Colonic mucosa (tissue), 4 donors: Measurements from ENCODE around the gene VPS9D1. TPM values are rescaled to one million over a fixed set of nuclear protein-coding genes. Genes with fewer than 3 reads are reported as not detected.
"Not testable (repeated sequence)": the region's sequence is repeated elsewhere in the genome, so short reads cannot be mapped to it uniquely, and the experiment has no call there.

Experiments used
- DNase-seq: peaks from one replicate; pipeline ENCODE4 v3.0.0-alpha.2; 2020
- H3K27ac ChIP-seq: fragments of 200-600 bp; one replicate; pipeline ENCODE4 v1.8.0; 2021
- H3K27me3 ChIP-seq: fragments of 200-600 bp; one replicate; pipeline ENCODE4 v1.8.0; 2021
- H3K36me3 ChIP-seq: fragments of 200-600 bp; one replicate; pipeline ENCODE4 v1.8.0; 2021
- H3K4me1 ChIP-seq: fragments of 200-600 bp; one replicate; pipeline ENCODE4 v1.8.0; 2021; ENCODE audit warnings: mild to moderate bottlenecking
- H3K4me3 ChIP-seq: fragments of 200-600 bp; one replicate; pipeline ENCODE4 v1.8.0; 2021
- H3K9ac ChIP-seq, 2 donors: one replicate each; pipeline ENCODE4 v1.7.0; 2013; ENCODE audit warnings: control low read depth in 2 of 2, low read depth in 2 of 2, low read length in 2 of 2
- H3K9me3 ChIP-seq: fragments of 200-600 bp; one replicate; pipeline ENCODE4 v1.8.0; 2021
- intact Hi-C: fragments of 100-400 bp; cut with DNase I; formaldehyde crosslinking; loops from one replicate; pipeline ENCODE4 v1.14.1; 2022
- total RNA-seq, 2 donors: library from RNA; stranded (reverse); fragmentation: NEBNext Ultra II Directional in 1 of 2; extraction: Animal tissue kit (Norgen Biotek cat#: 25700) in 1 of 2; gene quantifications; one replicate each; pipeline ENCODE4 v1.2.1, GENCODE V29; 2021
- TF ChIP-seq, protein P1 (sequence below): fragments of 200-600 bp; IDR thresholded peaks from one replicate; pipeline ENCODE4 v1.8.0; 2022; ENCODE audit warnings: antibody characterized with exemption, mild to moderate bottlenecking
- donor health status: healthy.
- donor health status: DM: no; HTN: no; CAD: no.
- donor health status: DM: no; HTN: no; CAD: no.

The VPS9D1 gene
- total RNA-seq, 2 donors from 2014 or later, result 11.9 to 12.7 TPM

DNA sequence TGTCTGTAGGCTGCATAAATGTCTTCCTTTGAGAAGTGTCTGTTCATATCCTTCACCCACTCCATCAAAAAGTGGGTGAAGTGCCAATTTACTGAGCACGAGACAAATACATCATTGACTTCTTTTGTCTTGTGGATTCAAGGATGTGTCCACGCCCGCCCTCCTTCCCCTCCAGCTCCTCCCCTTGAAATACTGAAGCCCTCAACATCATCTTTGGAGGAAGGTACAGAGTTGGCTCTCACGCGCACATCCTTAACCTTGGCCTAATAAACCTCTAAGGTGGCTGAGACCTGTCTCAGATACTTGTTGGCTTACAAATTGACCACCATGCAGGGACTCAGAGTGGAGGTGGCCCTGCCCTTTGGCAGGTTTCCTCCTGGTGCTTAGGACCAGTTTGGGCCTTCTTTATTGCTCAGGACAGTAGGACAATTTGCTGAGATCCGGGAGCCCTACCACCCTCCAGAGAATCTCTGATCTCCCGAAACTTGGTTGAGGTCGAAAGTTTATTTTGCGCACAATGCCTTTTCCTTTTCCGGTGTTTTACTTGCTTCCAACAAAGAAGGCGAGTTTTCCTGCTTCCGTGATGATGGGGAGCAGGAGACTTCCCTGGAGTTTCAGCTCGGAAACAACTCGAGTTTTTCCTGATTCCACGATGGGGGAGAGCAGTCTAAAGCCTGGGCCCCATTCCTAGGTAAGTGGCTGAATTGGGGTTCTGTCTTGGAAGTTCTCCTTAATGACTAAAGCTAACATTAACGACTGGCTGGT is 48.3 kb downstream of the VPS9D1 start:
- no peak overlapping the region for H3K27ac ChIP-seq
- H3K4me3 ChIP-seq, result no peak overlapping the region
- H3K4me1 ChIP-seq, result no peaks in the 10 kb centered on the region
- no peaks in the 10 kb centered on the region for H3K36me3 ChIP-seq
- TF ChIP-seq, protein P1, sequence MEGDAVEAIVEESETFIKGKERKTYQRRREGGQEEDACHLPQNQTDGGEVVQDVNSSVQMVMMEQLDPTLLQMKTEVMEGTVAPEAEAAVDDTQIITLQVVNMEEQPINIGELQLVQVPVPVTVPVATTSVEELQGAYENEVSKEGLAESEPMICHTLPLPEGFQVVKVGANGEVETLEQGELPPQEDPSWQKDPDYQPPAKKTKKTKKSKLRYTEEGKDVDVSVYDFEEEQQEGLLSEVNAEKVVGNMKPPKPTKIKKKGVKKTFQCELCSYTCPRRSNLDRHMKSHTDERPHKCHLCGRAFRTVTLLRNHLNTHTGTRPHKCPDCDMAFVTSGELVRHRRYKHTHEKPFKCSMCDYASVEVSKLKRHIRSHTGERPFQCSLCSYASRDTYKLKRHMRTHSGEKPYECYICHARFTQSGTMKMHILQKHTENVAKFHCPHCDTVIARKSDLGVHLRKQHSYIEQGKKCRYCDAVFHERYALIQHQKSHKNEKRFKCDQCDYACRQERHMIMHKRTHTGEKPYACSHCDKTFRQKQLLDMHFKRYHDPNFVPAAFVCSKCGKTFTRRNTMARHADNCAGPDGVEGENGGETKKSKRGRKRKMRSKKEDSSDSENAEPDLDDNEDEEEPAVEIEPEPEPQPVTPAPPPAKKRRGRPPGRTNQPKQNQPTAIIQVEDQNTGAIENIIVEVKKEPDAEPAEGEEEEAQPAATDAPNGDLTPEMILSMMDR, result no peak
- no peaks in the 10 kb centered on the region for H3K27me3 ChIP-seq
- no peak overlapping the region for H3K9ac ChIP-seq
- intact Hi-C loops, result no loop called here
- no peaks in the 10 kb centered on the region for H3K9me3 ChIP-seq
- DNase-seq, result no peak

DNA sequence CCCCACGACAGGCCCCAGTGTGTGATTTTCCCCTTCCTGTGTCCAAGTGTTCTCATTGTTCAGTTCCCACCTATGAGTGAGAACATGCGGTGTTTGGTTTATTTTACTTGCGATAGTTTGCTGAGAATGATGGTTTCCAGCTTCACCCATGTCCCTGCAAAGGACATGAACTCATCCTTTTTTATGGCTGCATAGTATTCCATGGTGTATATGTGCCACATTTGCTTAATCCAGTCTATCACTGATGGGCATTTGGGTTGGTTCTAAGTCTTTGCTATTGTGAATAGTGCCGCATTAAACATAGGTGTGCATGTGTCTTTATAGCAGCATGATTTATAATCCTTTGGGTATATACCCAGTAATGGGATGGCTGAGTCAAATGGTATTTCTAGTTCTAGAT is 49.1 kb downstream of the VPS9D1 start:
- DNase-seq, H3K27me3 ChIP-seq, H3K36me3 ChIP-seq, H3K4me3 ChIP-seq, intact Hi-C loops, H3K4me1 ChIP-seq, H3K27ac ChIP-seq, H3K9me3 ChIP-seq, H3K9ac ChIP-seq: not testable (repeated sequence)

DNA sequence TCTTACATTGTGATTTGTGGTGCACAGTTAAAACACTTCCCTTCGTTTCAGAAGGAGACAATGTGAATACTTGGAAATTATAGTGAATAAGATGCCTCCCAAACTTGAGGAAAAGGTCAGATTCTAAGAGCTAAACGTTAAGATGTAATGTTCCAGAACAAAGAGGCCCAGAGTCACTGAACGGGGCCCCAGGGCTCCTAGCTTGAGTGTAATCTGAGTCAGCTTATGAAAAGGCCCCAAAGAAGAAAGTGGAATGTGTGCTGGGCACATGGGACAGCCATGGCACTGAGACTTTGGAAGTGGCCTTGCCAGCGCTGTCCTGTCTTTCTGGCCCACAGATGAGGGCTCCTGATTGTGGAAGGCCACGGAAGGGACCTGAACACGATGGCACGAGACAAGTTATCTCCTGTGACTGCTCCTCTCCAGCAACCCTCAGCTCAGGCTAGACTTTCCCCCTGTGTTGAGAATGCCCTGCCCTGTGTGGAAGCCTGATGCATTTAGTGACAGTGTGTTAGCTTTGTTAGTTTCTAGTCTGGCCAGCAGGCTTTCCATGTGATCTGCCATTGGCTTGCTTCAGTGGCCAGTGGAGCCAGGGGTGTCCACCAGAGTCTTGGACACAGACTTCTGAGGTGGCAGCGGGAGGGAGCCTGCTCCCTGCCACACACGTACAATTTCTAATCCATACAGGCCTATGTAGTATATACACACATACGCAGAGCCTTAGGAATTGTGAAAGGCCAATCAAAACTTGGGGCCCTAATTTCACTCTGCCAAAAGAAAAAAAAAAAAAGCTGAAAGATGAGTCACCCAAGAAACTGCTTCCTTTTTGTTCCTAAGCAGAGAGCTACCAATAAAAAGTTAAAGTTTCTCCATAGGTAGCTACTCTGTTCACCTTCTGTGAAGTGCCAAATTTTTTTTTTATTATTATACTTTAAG is 49.9 kb downstream of the VPS9D1 start:
- Histone ChIP-seq H3K9ac (no peak overlapping the region), H3K27me3 (no peaks in the 10 kb centered on the region), H3K36me3 (no peaks in the 10 kb centered on the region), H3K4me3 (no peak overlapping the region), H3K27ac (no peak overlapping the region), H3K9me3 (no peaks in the 10 kb centered on the region), H3K4me1 (no peaks in the 10 kb centered on the region)
- no peak for DNase-seq
- TF ChIP-seq, protein P1, result no peak
- intact Hi-C loops, result no loop called here

DNA sequence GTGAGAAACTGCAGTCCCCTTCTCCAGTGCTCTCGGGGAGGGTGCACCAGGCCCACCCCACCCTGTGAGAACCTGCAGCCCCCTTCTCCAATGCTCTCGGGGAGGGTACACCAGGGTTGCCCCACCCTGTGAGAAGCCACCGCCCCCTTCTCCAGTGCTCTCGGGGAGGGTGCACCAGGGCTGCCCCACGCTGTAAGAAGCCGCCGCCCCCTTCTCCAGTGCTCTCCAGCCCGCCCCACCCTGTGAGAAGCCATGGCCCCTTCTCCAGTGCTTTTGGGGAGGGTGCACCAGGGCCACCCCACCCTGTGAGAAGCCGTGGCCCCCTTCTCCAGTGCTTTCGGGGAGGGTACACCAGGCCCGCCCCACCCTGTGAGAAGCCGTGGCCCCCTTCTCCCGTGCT is 50.9 kb downstream of the VPS9D1 start:
- TF ChIP-seq, protein P1, result no peak
- no peaks in the 10 kb centered on the region for H3K4me1 ChIP-seq
- H3K36me3 ChIP-seq, result no peaks in the 10 kb centered on the region
- no peak overlapping the region for H3K27ac ChIP-seq
- no peaks in the 10 kb centered on the region for H3K9me3 ChIP-seq
- H3K9ac ChIP-seq, result no peak overlapping the region
- no peak overlapping the region for H3K4me3 ChIP-seq
- DNase-seq, result no peak
- intact Hi-C loops, result no loop called here
- H3K27me3 ChIP-seq, result no peaks in the 10 kb centered on the region

DNA sequence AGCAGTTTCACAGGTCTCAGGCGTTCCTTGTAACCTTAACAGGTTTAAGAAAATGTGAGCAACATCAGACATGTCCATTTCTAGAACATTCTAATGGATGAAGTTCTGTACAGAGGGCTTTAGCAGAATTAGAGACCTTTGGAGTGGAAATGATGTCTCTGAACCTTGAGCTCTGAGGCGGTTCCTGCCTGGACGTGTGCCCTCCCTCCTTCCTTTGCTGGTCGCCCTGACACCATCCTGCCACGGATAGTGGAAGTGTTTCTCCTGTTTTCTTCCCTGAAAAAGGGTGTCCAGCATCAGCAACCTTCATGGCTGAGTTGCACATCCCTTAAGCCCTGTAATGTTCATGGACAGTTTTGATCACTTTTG is 51.9 kb downstream of the VPS9D1 start:
- Histone ChIP-seq H3K9ac (no peak overlapping the region), H3K27ac (no peak overlapping the region), H3K4me1 (no peaks in the 10 kb centered on the region), H3K4me3 (no peak overlapping the region), H3K9me3 (no peaks in the 10 kb centered on the region), H3K27me3 (no peaks in the 10 kb centered on the region), H3K36me3 (no peaks in the 10 kb centered on the region)
- intact Hi-C loops, result no loop called here
- TF ChIP-seq, protein P1, result no peak
- DNase-seq, result no peak
